NCI-H2107 treated with DMSO at 0.1 percent for 48 hours (cell line): ENCODE results near the gene EDC4.
A peak's percentile ranks its signal among the peaks of the same experiment; 100 is the strongest.
"Not testable (repeated sequence)": the region's sequence is repeated elsewhere in the genome, so short reads cannot be mapped to it uniquely, and the experiment has no call there.

Experiments
- DNase-seq: peaks from one replicate; lab custom pipeline; 2025; ENCODE audit not compliant: unreplicated experiment; lab: John Stamatoyannopoulos, UW

EDC4 gene

GRCh38 chr16:67909056-67909742 lies 36.3 kb downstream of the EDC4 start:
- no peak for DNase-seq

GRCh38 chr16:67910158-67910557 lies 37.3 kb downstream of the EDC4 start:
- DNase-seq: no peak

- no peak for DNase-seq
These were observed 42.1 kb downstream of the EDC4 start for GRCh38 chr16:67914758-67915495.

- not testable (repeated sequence) for DNase-seq
These were observed 42.6 kb downstream of the EDC4 start for GRCh38 chr16:67915496-67915769.

GRCh38 chr16:67915831-67916723 lies 43.2 kb downstream of the EDC4 start:
- DNase-seq: no peak

GRCh38 chr16:67917140-67917851 lies 44.4 kb downstream of the EDC4 start:
- no peak for DNase-seq

GRCh38 chr16:67917852-67918236 lies 45.0 kb downstream of the EDC4 start:
- DNase-seq: no peak

- no peak for DNase-seq
These were observed 46.9 kb downstream of the EDC4 start for GRCh38 chr16:67919622-67920221.

- DNase-seq: no peak
These were observed 49.4 kb downstream of the EDC4 start for GRCh38 chr16:67922221-67922620.

- peak; percentile 83 for DNase-seq
These were observed 49.9 kb downstream of the EDC4 start for GRCh38 chr16:67922740-67923139.

- DNase-seq: peak; percentile 80
These were observed 50.7 kb downstream of the EDC4 start for GRCh38 chr16:67923414-67924116.

GRCh38 chr16:67924140-67924906 lies 51.5 kb downstream of the EDC4 start:
- no peak for DNase-seq

GRCh38 chr16:67926181-67926750 lies 53.4 kb downstream of the EDC4 start:
- DNase-seq: peak; percentile 94

GRCh38 chr16:67927131-67927941 lies 54.5 kb downstream of the EDC4 start:
- no peak for DNase-seq

- DNase-seq: no peak
These were observed 55.3 kb downstream of the EDC4 start for GRCh38 chr16:67928147-67928546.

GRCh38 chr16:67928561-67929364 lies 55.9 kb downstream of the EDC4 start:
- DNase-seq: peak; percentile 76

- no peak for DNase-seq
These were observed 57.3 kb downstream of the EDC4 start for GRCh38 chr16:67930191-67930590.
